ENCODE data around the gene DMD. TPM values are rescaled to one million over a fixed set of nuclear protein-coding genes. Genes with fewer than 3 reads are reported as not detected.

The DMD gene
- total RNA-seq, 2 experiments from 2014 or later = 0.27 to 0.49 TPM

DNA sequence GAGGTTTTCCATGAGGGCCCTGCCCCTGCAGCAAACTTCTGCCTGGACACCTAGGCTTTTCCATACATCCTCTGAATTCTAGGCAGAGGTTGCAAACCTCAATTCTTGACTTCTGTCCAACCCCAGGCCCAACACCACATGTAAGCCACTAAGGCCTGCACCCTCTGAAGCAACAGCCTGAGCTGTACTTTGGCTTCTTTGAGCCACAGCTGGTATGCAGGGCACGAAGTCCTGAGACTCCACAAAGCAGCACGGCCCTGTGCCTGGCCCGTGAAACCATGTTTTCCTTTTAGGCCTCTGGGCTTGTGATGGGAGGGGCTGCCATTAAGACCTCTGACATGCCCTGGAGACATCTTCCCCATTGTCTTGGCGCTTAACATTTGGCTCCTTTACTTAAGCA is 1411.1 kb downstream of the DMD start:
- intact Hi-C loops (cut with micrococcal nuclease) = no loop called here
- ChIA-PET POLR2A (no interaction called here), CTCF (no interaction called here)
- Mint-ChIP-seq H3K36me3 (ENCODE audit: low read depth) (no peaks in the 10 kb centered on the region), H3K9me3 (no peaks in the 10 kb centered on the region), H3K27ac (no peak overlapping the region), H3K27me3 (no peaks in the 10 kb centered on the region), H3K4me3 (no peak overlapping the region), H3K4me1 (ENCODE audit: low read depth) (no peaks in the 10 kb centered on the region)
- DNase-seq (no peak), ATAC-seq (no peak)
- TF ChIP-seq, protein P1, sequence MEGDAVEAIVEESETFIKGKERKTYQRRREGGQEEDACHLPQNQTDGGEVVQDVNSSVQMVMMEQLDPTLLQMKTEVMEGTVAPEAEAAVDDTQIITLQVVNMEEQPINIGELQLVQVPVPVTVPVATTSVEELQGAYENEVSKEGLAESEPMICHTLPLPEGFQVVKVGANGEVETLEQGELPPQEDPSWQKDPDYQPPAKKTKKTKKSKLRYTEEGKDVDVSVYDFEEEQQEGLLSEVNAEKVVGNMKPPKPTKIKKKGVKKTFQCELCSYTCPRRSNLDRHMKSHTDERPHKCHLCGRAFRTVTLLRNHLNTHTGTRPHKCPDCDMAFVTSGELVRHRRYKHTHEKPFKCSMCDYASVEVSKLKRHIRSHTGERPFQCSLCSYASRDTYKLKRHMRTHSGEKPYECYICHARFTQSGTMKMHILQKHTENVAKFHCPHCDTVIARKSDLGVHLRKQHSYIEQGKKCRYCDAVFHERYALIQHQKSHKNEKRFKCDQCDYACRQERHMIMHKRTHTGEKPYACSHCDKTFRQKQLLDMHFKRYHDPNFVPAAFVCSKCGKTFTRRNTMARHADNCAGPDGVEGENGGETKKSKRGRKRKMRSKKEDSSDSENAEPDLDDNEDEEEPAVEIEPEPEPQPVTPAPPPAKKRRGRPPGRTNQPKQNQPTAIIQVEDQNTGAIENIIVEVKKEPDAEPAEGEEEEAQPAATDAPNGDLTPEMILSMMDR (IDR thresholded peaks at IDR 0.05) = no peak

DNA sequence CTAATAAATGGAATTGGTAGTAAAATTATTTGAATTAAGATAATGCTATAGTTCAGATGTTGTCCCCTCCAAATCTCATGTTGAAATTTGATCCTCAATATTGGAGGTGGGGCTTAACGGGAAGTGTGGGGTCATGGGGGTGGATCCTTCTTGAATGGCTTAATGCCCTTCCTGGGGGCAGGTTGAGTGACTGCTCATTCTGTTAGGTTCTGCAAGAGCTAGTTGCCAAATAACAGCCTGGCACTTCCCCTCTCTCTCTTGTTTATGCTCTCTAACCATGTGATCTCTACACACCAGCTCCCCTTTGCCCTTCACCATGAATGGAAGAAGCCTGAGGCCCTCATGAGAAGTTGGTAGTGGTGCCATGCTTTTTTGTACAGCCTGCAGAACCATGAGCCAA is 1414.7 kb downstream of the DMD start:
- DNase-seq = no peak
- POLR2A ChIA-PET = no interaction called here
- no peak for ATAC-seq

DNA sequence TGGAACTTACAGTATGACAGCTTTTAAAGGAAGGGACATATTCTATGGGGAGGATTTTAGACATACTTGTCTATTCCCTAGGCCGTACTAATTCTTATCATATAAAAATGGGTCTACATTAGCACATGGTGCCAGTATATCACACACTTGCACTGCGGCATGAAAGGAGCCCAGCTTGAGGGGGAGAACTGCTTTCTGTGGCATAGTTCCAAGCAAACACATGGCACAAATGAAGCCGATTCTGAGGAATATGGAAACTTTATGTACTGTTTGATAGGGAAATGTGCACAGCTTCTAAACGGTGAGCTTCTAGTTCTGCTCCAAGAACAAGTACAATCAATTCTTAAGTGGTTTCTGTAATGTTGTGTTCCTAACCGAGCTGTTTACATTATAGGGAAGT is 1463.9 kb downstream of the DMD start:
- DNase-seq (no peak), ATAC-seq (no peak)
- Mint-ChIP-seq H3K4me1 (ENCODE audit: low read depth) (no peaks in the 10 kb centered on the region), H3K27me3 (no peaks in the 10 kb centered on the region), H3K36me3 (ENCODE audit: low read depth) (no peaks in the 10 kb centered on the region), H3K4me3 (no peak overlapping the region), H3K9me3 (no peaks in the 10 kb centered on the region), H3K27ac (no peak overlapping the region)
- ChIA-PET POLR2A (no interaction called here), CTCF (no interaction called here)
- intact Hi-C loops (cut with micrococcal nuclease) = no loop called here
- TF ChIP-seq, protein P1 (IDR thresholded peaks at IDR 0.05) = no peak

More for the DNA sequence above, 1414.7 kb downstream of the DMD start:
- H3K27me3 Mint-ChIP-seq = no peaks in the 10 kb centered on the region
- no peaks in the 10 kb centered on the region for H3K36me3 Mint-ChIP-seq (ENCODE audit: low read depth)
- no peaks in the 10 kb centered on the region for H3K9me3 Mint-ChIP-seq
- intact Hi-C loops (cut with micrococcal nuclease) = no loop called here
- TF ChIP-seq, protein P1 (IDR thresholded peaks at IDR 0.05) = no peak
- CTCF ChIA-PET = no interaction called here
- H3K4me1 Mint-ChIP-seq (ENCODE audit: low read depth) = no peaks in the 10 kb centered on the region
- no peak overlapping the region for H3K27ac Mint-ChIP-seq
- no peak overlapping the region for H3K4me3 Mint-ChIP-seq

- H3K27ac Mint-ChIP-seq = no peak overlapping the region
- no peak overlapping the region for H3K4me3 Mint-ChIP-seq
- H3K27me3 Mint-ChIP-seq = no peaks in the 10 kb centered on the region
- ATAC-seq = no peak
- intact Hi-C loops (cut with micrococcal nuclease) = no loop called here
- H3K36me3 Mint-ChIP-seq (ENCODE audit: low read depth) = no peaks in the 10 kb centered on the region
- H3K4me1 Mint-ChIP-seq (ENCODE audit: low read depth) = no peaks in the 10 kb centered on the region
- H3K9me3 Mint-ChIP-seq = no peaks in the 10 kb centered on the region
- no peak for DNase-seq
- ChIA-PET CTCF (no interaction called here), POLR2A (no interaction called here)
- TF ChIP-seq, protein P1 (IDR thresholded peaks at IDR 0.05) = no peak
These were observed 1468.3 kb downstream of the DMD start for GRCh38 chrX:31743004-31743403.

DNA sequence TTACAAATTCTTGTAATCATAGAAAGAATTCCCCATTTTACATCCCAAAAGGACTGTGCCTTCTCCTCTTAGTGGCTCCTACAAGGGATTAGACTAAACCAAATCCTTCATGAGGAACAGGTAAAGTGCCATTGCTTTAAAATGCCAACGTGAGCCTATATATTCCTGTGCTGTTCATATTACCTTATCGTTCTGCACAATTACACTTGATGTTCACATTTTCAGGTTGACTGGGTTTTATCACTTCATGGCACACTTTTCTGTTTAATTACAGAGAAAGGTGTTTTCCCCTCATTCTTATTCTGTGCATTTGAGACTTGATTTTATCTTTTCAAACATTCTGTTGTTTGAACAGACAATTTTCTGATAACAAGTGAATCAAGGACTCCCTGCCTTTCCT is 1493.9 kb downstream of the DMD start:
- CTCF ChIA-PET = no interaction called here

More for the DNA sequence above, 1493.9 kb downstream of the DMD start:
- POLR2A ChIA-PET = no interaction called here
- ATAC-seq (no peak), DNase-seq (no peak)
- no peaks in the 10 kb centered on the region for H3K4me1 Mint-ChIP-seq (ENCODE audit: low read depth)
- no peaks in the 10 kb centered on the region for H3K36me3 Mint-ChIP-seq (ENCODE audit: low read depth)
- no peak overlapping the region for H3K4me3 Mint-ChIP-seq
- H3K27ac Mint-ChIP-seq = no peak overlapping the region
- intact Hi-C loops (cut with micrococcal nuclease) = no loop called here
- no peaks in the 10 kb centered on the region for H3K27me3 Mint-ChIP-seq
- H3K9me3 Mint-ChIP-seq = no peaks in the 10 kb centered on the region
- TF ChIP-seq, protein P1 (IDR thresholded peaks at IDR 0.05) = no peak
